Activated CD4-positive, alpha-beta T cell treated with anti-CD3 and anti-CD28 coated beads for 4 hours (primary cell): ENCODE measurements around the gene ACP4.
"Not testable (repeated sequence)": the region's sequence is repeated elsewhere in the genome, so short reads cannot be mapped to it uniquely, and the experiment has no call there.

Experiments used
- DNase-seq, 2 donors: peaks; one replicate each; pipeline ENCODE4 v3.0.0-alpha.2; 2020

Gene ACP4

GRCh38 chr19:50798659-50799546 lies 8.7 kb downstream of the ACP4 start:
- DNase-seq = no peak

GRCh38 chr19:50799547-50799851 lies 9.3 kb downstream of the ACP4 start:
- DNase-seq = no peak

GRCh38 chr19:50801107-50801506 lies 10.9 kb downstream of the ACP4 start:
- DNase-seq = no peak

DNA sequence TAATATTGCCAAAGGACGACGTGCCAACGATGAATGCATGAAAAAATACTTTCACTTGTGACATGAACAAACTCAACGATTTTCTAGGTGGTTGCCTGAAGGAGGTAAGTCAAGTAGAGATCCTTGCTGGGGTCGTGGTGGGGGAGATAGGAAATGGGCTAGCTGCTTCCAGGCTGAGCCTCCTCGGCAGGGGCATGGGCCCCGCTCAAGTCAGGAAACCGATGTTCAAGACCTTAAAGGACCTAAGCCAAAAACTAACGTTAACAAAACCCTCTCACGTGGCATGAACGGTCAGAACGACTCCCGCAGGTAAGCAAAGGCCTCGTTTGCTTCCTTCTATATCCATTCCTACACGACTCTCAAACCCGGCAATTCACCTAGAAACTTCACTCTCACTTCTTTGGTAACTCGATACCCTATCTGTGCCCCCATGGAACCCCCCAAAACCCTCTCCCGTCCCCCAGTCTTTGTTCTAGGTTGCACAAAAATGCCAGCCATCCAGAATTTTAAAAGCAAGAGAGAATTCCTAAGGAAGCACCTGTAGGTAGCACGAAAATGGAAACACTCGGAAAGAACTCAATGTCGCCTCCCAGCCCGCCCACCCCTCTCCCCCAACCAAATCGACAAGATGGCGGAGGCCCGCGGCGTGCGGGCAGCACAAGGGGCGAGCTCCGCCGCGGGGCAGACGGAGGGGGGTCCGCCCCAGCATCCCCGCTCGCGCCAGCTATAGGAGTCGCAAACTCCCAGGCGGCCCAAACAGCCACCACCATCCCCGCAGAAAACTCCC lies 13.6 kb downstream of the ACP4 start:
- peak in 1 of 2 donors; percentile 45 for DNase-seq

DNA sequence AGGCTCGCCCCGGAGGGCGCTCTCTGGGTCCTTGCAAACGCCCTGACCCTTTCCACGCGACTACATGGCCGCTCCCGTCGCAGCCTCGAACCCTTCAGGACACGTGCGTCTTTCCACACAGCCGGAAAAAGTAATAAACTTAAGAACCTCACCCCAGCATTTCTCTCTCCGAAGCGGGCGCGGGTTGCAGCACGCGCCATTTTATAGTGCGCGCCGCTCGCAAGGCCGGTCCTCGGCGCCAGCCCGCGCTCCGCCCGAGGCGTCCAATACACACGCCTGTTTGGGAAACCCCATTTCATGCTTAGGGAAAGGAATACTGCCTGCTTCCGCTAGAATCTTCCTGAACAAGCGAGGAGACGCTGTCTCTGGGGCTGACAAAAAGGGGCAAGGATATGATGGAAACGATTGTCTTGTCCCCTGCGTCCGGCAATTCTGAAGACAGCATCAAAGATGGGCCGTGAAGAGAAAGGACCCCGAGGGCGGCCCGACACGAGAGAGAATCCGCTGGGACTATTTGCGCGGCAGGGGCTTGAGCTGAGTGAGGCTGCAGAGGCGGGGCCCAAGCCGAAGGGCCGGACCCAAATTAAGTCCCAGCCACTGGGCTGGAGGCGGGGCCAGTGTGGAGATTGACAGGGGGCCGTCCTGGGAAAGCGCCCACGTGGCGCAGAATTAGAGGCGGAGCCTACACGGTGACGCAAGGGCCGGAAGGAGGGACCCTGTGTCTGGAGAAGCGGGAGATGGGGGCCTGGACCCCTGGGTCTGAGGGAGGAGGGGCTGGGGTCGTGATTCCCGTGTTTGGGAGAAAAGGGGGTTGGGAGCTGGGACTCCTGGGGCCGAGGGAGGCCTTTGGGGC lies 14.4 kb downstream of the ACP4 start:
- DNase-seq = peak; percentile 98 to 99

DNA sequence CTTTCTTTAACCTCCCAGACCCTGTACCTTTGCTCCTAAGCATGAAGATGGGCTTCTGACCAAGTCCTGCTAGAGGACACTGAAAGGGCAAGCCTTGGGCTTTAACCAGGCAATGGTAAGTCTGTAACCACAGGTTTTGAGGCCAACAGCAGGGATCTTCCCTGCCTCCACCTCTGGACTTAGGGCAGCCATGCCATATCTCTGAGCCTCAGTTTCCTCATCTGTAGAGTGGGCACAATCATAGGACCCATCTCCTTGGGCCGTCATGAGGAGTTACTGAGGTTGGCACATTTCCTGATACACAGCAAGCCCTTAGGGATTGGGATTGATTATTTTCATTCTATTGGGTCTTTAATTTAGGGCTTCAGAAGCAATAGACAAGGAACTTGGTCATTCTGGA lies 18.6 kb downstream of the ACP4 start:
- no peak for DNase-seq

- not testable (repeated sequence) for DNase-seq
Measured at GRCh38 chr19:50811622-50812238, 21.5 kb downstream of the ACP4 start.

DNA sequence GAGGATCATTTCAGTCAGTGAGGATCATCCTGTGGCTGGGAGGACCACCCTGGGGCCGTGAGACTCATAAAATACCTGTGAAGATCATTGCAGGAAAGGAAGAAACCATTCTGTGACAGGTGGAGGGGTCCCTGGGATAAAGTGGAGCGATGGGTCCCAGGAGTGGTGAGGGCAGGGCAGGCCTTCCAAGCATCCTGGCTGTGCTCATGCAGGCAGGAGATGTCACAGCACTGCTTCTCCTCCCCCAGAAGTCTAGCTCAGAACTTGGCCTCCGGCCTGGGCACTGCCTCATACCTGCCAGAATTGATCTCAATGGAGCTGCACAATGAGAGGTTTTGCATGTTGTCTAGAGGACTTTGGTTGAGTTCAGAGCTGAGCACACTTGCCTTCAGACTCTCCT lies 22.3 kb downstream of the ACP4 start:
- DNase-seq = no peak

DNA sequence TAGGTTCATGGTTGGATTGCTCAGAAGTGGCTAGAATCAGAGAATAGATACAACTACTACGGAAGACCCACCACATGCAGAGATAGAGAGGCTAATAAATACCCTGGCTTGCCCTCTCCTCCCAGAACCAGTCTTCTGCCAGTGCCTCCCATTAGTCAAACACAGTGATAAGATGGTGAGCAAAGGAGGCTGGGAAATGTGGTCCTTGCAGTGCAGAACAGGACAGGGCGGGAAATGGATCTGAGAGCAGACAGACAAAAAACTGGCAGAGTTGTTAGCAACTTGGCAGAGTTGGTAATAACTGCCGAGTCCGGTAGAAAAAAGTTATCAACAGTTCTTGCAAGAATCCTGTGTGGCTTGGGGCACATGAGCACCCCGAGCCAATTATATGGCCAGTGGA lies 24.7 kb downstream of the ACP4 start:
- no peak for DNase-seq

DNA sequence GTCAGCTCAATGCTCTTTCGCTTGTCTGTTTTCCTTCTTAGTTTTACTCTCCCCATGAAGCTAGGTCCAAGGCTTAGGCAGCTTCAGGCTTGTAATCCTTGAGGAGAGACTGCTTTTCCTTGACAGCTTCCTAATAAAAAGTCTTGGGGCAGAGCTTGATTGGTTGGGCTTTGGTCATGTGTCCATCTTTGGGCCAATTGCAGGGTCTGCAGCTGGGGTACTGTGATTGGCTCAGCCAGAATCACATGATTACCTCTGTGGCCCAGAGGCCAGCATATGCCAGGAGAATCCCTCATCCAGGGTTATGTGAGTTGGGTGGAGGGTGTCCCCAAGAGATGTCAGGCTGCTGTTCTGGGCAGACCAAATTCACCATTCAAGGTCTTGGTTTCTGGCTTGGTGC lies 25.2 kb downstream of the ACP4 start:
- DNase-seq = no peak

DNA sequence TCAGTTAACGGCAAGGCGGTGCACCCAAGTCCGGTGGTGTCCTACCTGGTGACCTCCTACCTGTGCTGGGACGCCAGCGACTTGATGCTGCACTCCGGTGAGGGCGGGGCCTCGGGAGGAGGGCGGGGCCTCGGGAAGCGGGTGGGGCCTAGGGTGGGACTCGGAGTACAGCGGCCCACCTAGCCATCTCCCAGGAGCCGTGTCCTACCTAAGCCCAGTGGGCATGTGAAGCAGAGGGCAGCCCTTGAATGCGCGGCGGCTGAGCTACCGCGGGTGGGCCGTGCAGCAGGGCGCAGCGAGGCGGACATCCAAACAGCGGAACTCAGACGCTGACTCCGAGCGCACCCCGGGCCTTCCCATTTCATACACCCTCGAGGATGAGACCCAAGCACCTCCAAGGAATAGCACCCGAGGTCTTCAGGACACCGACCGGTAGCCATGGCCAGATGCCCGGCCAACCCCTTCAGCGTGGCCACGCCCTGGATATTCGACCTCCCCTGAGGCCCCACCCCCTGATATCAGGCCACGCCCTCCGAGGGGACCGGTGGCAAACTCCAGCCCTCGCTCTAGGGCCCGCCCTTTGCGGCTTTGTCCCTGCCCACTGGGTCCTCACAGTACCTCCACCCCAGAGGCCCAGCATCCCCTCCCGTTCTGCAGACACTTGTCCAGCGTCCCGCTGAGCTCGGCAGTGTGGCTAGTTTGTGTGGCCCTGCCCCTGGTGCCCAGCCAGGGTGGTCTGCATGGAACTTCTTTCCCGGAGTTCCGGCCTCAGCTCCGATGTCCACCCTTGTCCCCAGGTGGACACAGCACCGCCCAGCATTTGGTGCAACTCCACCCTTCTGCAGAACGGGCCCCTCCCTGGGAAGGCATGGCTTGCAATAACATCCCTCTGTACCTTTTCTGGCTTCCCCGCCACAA lies 28.0 kb downstream of the ACP4 start:
- DNase-seq = no peak

- DNase-seq = no peak
Measured at GRCh38 chr19:50818859-50819472, 28.8 kb downstream of the ACP4 start.

GRCh38 chr19:50819636-50820035 lies 29.4 kb downstream of the ACP4 start:
- DNase-seq = no peak

GRCh38 chr19:50820086-50820485 lies 29.9 kb downstream of the ACP4 start:
- DNase-seq = no peak

GRCh38 chr19:50820549-50821247 lies 30.5 kb downstream of the ACP4 start:
- DNase-seq = no peak

DNA sequence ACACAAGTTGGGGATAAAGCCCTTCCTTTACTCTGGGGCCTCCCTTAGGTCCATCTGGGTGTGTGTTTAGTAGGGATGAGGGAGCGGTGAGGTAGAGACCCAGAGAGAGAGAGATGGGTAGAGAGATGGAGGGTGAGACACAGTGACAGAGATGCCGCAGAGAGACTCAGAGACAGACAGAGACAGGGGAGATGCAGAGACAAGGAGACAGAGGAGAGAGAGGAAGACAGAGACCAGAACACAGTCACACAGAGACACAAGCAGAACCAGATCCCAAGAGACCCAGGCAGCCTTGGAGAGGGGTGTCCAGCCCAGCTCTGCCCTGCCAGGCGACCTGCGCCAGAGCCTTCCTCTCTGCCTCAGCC lies 31.0 kb downstream of the ACP4 start:
- no peak for DNase-seq

DNA sequence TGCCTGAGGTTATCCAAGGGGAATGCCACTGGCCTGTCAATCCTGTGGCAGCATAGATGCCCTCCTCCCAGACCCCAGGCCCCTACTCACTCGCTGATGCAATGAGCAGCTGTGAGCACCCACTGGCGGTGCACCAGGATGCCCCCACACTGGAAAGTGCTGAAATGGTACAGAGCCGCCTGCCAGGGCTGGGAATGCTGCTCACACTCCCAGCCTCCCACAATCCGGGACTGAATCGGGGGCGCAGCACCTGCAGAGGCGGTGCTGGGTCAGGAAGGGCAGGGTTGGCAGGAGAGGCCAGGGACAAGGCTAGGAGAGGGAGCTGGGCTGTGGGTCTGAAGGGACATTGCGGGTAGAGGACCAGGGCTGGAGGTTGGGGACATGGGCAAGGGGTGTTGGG lies 31.4 kb downstream of the ACP4 start:
- no peak for DNase-seq

DNA sequence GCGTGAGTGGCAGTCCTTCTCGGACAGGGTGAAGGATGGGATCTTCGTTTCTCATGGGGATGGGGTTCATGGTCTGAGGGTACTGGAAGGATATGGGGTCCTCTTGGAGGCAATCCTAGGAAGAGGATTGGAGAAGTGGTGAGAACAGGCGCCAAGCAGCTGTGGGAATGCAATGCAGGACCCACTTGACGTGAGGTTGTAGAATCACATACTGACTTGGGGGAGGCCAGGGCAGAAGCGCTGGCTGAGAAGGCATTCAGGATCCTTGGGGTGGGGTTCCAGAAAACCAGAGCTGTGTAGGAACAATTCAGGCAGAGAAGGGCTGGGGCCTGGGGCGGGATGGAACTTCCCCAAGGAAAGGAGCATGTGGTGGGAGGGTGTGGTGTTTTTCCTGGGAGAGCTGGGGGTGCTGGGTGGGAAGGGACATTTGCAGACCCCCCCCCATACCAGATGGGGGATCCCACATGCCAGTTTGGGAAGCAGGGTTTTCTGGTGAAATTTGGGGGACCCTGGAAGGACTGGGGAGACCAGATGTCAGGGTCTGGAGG lies 32.5 kb downstream of the ACP4 start:
- no peak for DNase-seq

DNA sequence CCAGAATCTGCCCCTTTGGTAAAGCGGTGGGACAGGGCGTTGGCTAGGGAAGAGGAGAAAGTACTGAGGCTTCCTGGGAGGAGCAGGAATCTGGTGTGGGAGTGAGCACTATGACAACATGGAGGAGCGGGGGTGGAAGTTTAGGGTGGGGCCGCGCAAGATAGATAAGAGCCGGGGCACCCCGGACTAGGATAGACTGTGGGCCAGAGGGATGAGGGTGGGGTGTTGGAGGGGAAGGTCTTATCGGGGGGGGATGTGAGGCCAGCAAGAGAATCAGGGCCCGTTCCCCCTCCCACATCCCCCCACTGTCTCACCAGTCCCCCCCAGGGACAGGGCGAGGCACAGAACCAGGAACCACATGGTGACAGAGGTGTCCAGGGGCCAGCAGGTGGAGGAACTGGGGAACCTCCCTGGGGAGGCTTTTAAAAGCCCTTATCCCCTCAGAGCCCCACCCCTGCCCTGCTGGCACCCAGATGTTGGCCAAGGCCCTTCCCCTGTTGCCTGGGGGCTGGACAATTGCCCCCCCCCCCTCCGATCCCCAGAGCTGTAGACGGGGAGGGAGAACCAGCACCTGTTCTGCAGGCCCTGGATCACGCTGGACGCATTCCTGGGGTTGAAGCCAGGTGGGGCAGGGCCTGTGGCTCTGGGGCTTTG lies 33.3 kb downstream of the ACP4 start, which contains the start of gene KLK1:
Gene KLK1, minus strand, starts transcription at position 399 of the 654 bp plus-strand sequence. Its CDS starts 39 bp downstream, at position 360.
- no peak for DNase-seq
